AG09309 (cell line): ENCODE measurements around the gene SND1.

Source experiments
- DNase-seq: peaks from one replicate; pipeline ENCODE4 v3.0.0-alpha.2; 2010; ENCODE audit warnings: low read depth
- H3K4me3 ChIP-seq: 2 replicates; pipeline ENCODE4 v1.5.1; 2011; ENCODE audit warnings: mild to moderate bottlenecking, low read depth, low read length, moderate library complexity; ENCODE audit not compliant: control insufficient read depth
- CTCF ChIP-seq: IDR thresholded peaks from 2 replicates; pipeline ENCODE4 v1.5.1; 2011; ENCODE audit warnings: mild to moderate bottlenecking, low read depth, low read length, inconsistent platforms; ENCODE audit not compliant: insufficient read depth, control insufficient read depth; ENCODE audit errors: missing control alignments

The SND1 gene

GRCh38 chr7:127873151-127873550 lies 221.2 kb downstream of the SND1 start:
- no peak for DNase-seq
- H3K4me3 ChIP-seq = no peak overlapping the region
- TF ChIP-seq CTCF = no peak

DNA sequence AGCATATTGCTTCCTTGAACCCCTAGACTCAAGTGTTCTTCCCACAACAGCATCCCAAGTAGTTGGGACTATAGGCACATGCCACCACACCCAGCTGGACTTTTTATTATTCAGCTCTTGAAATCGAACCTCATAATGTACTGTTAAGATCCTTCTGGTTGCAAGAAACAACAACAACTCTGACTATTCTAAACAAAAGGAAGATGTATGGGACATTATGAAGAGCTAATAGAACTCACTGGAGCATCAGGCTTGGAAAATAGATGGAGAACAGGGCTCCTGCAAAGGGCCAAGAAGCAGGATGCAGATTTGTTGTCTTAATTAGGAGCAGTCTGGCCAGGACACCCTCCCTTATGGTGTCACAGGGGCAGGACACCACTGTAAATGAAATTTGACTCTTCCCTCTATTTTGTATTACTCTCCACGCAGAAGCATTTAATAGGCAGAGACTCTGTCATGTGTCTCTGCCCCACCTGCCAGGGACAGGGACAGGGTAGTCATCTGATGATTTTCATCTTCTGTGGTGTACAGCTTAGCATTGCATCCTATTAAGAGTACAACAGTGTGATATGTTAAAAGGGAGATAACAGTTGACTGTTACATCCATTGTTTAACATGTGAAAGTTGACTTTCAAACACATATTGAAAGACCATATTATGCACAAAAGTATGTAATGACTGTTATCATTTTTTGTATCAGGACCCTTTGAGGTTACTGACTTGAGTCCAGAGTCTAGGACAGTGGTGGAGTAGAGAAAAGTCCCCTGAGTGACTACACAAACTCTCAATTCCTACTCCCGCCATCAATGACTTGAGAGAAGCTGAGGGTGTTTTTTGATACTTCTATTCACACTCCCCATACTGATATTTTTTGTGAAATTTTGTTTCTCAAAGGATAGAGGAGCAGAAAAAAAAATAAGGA lies 222.0 kb downstream of the SND1 start:
- no peak for TF ChIP-seq CTCF
- no peak for DNase-seq
- no peak overlapping the region for H3K4me3 ChIP-seq

DNA sequence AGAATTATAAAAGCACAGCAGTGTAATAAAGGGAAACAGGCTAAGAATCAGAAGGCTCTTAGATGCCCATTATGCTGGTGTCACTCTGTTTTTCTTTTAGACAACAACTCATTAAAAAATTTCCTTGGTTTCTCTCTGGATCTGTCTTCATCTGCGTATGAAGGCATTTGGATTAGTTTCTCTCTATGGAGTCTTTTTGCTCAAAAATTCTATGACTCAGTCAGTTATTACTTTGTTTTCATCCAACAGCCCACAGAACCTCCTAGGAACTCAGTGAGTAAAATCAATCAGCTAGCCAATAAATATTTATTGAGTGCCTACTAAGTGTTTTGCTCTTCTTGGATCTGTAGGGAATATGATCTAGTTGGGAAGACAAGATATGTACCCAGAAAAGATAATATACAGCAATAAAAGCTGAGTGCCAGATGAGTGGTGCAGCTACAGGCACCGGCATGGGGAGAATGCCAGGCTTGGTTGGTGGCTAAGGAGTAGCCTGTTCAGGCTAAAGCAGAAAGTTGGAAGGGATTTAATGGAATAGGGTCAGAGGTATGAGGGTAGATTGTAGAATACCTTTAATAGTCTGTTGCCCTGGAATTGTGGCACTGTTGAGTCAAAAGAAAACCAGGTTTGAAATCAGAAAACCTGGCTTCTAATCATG lies 223.1 kb downstream of the SND1 start:
- no peak for DNase-seq
- TF ChIP-seq CTCF = no peak
- no peak overlapping the region for H3K4me3 ChIP-seq

- H3K4me3 ChIP-seq = no peak overlapping the region
- DNase-seq = peak; percentile 32
- TF ChIP-seq CTCF = no peak
Observed at GRCh38 chr7:127876393-127876792, 224.4 kb downstream of the SND1 start.

GRCh38 chr7:127877951-127878350 lies 226.0 kb downstream of the SND1 start:
- no peak for TF ChIP-seq CTCF
- H3K4me3 ChIP-seq = no peak overlapping the region
- no peak for DNase-seq

- no peak for DNase-seq
- no peak for TF ChIP-seq CTCF
- no peak overlapping the region for H3K4me3 ChIP-seq
Observed at GRCh38 chr7:127878791-127879190, 226.8 kb downstream of the SND1 start.
